HG03442 (cell line): Measurements from ENCODE around the gene GPRC6A.

Source experiments
- ATAC-seq: cut with Tn5 transposase; IDR thresholded peaks from one replicate; pipeline ENCODE4 v1.9.1; 2021; ENCODE audit warnings: mild to moderate bottlenecking, moderate library complexity; ENCODE audit not compliant: unreplicated experiment

Gene GPRC6A

GRCh38 chr6:116793224-116793623 is 35.7 kb downstream of the GPRC6A start:
- ATAC-seq: no peak

GRCh38 chr6:116783852-116784251 is 45.0 kb downstream of the GPRC6A start:
- no peak for ATAC-seq

GRCh38 chr6:116779573-116780164 is 49.2 kb downstream of the GPRC6A start:
- peak; percentile 53 for ATAC-seq

GRCh38 chr6:116773886-116774285 is 55.0 kb downstream of the GPRC6A start:
- ATAC-seq: no peak

GRCh38 chr6:116772450-116772849 is 56.4 kb downstream of the GPRC6A start:
- ATAC-seq: no peak

GRCh38 chr6:116767715-116768114 is 61.2 kb downstream of the GPRC6A start:
- no peak for ATAC-seq

- ATAC-seq: no peak
Observed at GRCh38 chr6:116766506-116767176, 62.2 kb downstream of the GPRC6A start.

GRCh38 chr6:116764961-116765841 is 63.7 kb downstream of the GPRC6A start, which contains the start of gene FAM162B:
Gene FAM162B, minus strand, starts transcription at chr6:116765719. Its CDS starts 143 bp downstream, at chr6:116765576.
- ATAC-seq: no peak

GRCh38 chr6:116764629-116764960 is 64.3 kb downstream of the GPRC6A start:
- ATAC-seq: no peak

- ATAC-seq: no peak
Observed at GRCh38 chr6:116763906-116764628, 64.8 kb downstream of the GPRC6A start.

- no peak for ATAC-seq
Observed at GRCh38 chr6:116763048-116763447, 65.8 kb downstream of the GPRC6A start.

GRCh38 chr6:116762235-116762634 is 66.6 kb downstream of the GPRC6A start:
- no peak for ATAC-seq

GRCh38 chr6:116761779-116762178 is 67.1 kb downstream of the GPRC6A start:
- ATAC-seq: no peak

- ATAC-seq: no peak
Observed at GRCh38 chr6:116745176-116745575, 83.7 kb downstream of the GPRC6A start.
